HG02970 (cell line): ENCODE results near the gene EML3.
"Not testable (repeated sequence)": the region's sequence is repeated elsewhere in the genome, so short reads cannot be mapped to it uniquely, and the experiment has no call there.

Source experiments
- ATAC-seq: cut with Tn5 transposase; IDR thresholded peaks from one replicate; pipeline ENCODE4 v1.9.1; 2021; ENCODE audit warnings: mild to moderate bottlenecking, moderate library complexity, moderate number of reproducible peaks; ENCODE audit not compliant: unreplicated experiment, low FRiP score

Gene EML3, protein sequence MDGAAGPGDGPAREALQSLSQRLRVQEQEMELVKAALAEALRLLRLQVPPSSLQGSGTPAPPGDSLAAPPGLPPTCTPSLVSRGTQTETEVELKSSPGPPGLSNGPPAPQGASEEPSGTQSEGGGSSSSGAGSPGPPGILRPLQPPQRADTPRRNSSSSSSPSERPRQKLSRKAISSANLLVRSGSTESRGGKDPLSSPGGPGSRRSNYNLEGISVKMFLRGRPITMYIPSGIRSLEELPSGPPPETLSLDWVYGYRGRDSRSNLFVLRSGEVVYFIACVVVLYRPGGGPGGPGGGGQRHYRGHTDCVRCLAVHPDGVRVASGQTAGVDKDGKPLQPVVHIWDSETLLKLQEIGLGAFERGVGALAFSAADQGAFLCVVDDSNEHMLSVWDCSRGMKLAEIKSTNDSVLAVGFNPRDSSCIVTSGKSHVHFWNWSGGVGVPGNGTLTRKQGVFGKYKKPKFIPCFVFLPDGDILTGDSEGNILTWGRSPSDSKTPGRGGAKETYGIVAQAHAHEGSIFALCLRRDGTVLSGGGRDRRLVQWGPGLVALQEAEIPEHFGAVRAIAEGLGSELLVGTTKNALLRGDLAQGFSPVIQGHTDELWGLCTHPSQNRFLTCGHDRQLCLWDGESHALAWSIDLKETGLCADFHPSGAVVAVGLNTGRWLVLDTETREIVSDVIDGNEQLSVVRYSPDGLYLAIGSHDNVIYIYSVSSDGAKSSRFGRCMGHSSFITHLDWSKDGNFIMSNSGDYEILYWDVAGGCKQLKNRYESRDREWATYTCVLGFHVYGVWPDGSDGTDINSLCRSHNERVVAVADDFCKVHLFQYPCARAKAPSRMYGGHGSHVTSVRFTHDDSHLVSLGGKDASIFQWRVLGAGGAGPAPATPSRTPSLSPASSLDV

DNA sequence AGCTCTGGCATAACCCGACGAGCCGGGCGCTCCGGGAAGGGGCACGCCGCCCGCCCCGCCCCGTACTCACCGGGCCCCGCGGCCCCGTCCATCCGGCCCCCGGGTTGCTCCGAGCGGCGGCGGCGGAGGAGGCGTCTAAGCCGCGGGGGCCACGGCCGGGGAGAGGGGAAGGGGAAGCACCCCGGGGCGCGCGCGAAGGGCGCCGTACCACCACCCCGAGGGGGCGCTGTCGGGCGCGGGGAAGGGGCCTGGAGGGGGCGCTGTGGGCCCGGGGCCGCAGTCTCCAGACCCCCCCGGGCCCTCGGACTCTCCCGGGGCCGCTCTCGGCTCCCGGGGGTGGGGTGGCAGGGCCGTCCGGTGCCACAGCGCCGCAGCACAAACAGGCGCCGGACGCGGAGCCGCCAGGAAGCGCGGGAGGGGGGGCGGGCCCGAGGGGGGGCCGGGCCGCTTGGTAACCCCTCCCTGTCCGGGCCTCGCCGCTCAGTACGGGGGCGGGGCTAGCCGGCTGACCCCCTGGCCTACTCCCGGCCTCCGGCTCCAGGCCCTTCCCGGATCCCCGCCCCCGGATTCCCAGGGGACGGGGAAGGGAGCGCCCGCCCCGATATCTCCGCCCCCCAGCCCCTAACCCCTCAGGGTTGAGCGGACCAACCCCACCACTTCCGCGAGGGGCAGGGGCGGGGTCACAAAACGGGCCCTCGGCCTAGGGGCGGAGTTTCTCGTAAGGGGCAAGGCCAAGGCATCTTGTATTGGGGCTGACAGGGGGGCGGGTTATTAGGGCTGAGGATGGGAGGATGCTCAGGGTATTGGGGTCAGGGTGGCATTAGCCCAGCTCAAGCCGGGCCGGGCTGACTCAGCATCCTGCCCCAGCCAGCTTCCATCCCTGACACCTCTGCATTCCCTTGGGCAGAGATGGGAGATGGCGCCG is at the start of gene EML3, which contains the start of gene ROM1:
Gene EML3, minus strand, starts transcription at position 410 of the 925 bp plus-strand sequence. Its CDS starts 318 bp downstream, at position 92.
Gene ROM1, plus strand, starts transcription at position 892 of the 925 bp plus-strand sequence. Its CDS starts 25 bp downstream, at position 917.
- ATAC-seq: peak; percentile 61

DNA sequence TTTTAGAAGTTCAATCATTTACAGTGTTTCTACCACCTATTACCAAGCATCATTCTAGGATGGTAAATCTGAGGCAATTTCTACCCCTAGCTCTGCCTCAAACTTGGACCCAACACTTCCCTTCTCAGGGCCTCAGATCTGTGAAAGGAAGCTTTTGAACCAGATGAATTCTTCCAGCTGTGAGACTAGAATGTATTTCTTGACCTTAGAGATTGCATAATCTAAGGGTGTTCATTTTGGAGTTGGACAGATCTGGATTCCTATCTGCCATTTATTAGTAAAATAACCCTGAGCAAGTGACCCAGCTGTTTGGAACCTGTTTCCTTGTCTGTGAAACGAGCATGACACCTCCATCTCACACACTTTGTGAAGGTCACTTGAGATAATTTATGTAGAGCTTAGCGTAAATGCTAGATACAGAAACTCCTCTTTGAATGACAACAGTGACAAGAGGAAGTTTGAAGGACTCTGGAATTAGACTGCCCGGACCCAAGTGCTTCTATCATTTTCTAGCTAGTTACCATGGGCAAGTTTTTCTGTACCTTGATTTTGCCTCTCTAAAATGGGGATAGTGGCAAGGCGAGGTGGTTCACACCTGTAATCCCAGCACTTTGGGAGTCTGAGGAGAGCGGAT is 44.3 kb upstream of the EML3 start:
- no peak for ATAC-seq

DNA sequence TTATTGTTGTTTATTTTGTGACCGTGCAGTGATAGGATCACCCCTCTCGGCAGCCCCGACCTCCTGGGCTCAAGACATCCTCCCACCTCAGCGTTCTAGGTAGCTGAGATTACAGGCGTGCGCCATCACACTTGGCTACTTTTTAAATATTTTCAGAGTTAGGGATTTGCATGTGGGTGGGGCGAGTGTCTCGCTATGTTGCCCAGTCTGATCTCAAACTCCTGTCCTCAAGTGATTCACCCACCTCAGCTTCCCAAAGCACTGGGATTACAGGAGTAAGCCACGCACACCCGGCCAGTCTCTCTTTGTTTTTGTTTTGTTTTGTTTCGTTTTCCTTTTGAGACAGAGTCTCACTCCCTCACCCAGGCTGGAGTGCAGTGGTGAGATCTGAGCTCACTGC is 41.7 kb upstream of the EML3 start:
- no peak for ATAC-seq

DNA sequence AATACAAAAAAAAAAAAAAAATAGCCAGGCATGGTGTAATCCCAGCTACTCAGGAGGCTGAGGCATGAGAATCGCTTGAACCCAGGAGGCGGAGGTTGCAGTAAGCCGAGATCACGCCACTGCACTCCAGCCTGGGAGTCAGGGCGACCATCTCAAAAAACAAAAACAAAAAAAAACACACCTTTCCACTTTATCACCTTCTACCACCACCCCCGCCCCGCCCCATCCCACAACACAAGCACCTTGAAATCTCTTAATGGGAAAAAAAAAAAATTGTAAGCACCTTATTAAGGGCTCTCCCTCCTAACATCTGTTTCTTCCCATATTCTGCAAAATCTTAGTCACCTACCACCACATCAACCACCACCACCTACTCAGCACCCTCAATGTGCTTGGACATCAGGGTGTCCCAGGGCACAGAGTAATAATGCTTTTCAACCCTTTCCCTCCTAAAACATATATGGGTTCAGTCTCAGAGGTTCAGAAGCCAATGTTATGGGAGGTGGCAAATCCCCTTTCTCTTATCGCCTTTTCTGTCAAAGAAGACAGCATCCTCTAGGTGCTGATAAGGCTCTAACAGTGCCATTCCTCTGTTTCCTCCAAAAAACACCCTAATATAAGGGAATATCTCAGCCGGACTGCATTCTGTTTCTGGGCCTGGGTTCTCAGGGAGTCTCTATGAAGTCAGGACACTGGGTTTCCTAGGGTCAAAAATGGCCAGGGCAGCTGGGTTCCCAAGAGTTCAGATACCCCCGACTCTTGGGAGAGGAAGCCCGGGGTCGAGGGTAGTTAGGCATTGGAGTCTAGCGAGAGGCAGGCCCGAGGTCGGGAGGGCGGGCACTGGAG is 39.8 kb upstream of the EML3 start:
- ATAC-seq: peak; percentile 8

DNA sequence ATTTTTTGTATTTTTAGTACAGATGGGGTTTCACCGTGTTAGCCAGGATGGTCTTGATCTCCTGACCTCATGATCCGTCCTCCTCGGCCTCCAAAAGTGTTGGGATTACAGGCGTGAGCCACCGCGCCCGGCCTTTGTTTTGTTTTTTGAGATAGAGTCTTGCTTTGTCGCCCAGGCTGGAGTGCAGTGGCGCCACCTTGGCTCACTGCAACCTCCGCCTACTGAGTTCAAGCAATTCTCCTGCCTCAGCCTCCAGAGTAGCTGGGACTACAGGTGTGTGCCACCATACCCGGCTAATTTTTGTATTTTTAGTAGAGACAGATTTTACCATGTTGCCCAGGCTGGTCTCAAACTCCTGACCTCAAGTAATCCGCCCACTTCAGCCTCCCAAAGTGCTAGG is 37.7 kb upstream of the EML3 start:
- ATAC-seq: not testable (repeated sequence)

DNA sequence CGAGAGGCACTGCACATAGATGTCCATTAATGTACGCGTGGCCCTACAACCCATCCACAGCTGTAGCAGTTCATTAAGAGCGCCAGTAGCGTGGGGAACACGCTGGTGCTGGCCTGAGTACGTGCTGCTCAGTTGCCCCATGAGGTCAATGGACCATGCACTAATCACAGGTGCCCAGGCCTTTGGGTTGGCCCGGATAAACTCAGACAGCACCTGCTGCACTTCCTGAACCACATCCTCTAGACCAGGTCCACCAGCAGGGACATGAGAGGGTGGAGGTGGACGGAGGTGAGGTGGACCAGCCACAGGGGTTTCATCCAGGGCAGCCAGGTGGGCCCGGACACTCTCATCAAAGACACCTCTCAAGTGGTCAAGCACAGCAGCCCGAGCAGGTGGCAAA is 36.9 kb upstream of the EML3 start:
- no peak for ATAC-seq

DNA sequence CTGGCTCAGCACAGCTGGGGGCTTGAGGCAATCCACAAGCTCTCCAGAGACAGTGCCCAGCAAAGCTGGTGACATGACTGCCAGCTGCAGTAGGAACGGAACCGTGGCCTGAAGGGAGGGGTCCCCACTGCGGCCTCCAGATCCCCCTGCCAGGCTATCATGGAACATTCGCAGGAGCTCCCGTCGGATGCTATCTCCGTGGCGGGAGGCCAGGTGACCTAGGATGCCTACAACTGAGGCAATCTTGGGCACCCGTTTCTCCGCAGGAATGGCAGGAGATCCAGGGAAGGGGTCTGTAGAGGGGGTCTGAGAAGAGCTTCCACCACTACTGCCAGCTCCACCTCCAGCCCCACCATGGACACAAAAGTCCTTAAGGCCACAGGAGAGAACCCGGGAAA is 36.4 kb upstream of the EML3 start:
- no peak for ATAC-seq

DNA sequence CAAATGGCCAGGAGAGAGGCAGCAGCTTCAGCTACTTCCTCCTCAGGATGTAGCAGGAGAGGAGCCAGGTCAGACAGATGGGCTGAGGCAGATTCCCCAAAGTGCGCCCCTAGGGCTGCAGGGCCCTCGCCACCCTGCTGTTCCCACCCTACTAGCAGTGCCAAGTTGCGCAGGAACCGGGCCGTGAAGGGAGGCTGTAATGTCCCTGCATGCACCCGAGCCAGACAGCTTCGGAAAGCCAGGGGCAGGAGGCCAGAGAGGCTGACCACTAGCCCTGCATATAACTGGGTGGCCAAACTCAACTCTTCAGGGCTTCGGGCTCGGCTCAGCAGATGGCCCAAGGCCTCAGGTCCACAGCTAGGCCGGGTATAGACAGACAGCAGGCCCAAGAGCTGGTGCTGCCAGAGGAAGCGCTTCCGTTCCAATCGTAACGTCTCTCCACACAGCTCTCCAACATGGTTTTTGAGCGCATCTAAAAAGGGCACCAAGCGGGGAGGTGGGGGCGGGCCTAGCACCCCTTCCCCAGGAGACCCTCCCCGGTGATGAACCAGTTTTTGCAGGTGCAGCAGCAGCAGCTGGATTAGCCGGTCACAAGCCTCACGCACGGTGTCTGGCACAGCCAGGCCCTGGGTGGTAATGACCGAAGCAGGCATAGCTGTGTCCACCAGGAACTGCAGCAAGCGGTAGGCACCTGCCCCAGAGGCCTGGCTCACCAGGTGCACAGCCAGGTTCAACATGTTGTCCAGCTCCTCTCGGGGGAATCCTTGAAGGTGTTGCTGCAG is 35.8 kb upstream of the EML3 start:
- no peak for ATAC-seq

DNA sequence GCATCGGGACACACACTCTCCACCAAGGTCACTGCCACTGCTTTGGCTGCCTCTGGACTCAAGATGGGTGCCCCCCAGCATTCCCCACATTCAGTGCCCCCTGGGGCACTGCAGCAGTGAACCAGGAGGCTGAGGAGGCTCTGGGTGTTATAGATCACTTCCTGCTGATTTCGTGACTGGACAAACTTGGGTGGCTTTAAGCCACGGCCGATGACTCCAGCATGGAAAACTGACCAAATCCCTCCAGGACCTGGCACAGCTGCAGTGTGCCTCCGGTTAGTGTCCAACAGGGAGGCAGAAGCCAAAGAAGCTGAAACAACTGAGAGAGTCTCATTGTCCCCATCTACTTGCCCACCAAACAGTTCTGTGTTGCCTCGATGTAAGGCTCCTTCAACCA is 35.0 kb upstream of the EML3 start:
- no peak for ATAC-seq

DNA sequence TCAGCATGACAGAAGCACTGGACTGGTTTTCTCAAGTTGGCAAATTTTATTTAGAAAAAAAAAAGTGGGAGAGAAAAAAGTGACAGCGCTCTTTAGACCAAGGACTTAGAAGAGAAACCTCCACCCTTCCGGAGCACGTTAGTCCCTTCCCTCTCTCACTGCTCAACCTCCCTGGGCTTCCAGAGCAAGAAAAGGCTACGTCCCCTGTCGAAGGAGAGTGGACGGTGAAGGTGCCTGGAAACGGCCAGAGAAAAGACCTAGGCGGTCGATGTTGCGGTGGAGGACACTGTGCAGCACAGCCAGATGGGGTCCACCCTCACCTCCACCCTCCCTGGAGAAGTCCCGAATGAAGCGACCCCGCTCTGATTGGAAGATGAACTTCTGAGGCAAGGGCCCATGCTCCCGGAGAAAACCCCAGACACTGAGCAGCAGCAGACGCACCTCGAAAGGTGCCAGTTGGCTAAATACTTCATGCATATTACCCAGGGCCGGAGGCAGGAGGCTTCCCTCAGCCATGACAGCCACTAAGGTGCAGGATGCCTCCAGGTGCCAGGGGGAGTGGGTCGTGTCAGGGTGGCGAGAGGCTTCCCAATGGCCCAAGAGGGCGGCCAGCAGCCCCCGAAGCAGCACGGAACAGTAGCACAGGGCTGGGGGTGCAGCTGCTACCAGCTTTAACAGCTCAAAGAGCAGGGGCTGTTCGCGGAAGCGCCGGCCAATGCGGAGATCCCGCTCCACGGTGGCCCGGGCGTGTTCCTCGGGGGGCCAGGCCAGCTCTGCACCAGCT is 34.4 kb upstream of the EML3 start:
- ATAC-seq: no peak

DNA sequence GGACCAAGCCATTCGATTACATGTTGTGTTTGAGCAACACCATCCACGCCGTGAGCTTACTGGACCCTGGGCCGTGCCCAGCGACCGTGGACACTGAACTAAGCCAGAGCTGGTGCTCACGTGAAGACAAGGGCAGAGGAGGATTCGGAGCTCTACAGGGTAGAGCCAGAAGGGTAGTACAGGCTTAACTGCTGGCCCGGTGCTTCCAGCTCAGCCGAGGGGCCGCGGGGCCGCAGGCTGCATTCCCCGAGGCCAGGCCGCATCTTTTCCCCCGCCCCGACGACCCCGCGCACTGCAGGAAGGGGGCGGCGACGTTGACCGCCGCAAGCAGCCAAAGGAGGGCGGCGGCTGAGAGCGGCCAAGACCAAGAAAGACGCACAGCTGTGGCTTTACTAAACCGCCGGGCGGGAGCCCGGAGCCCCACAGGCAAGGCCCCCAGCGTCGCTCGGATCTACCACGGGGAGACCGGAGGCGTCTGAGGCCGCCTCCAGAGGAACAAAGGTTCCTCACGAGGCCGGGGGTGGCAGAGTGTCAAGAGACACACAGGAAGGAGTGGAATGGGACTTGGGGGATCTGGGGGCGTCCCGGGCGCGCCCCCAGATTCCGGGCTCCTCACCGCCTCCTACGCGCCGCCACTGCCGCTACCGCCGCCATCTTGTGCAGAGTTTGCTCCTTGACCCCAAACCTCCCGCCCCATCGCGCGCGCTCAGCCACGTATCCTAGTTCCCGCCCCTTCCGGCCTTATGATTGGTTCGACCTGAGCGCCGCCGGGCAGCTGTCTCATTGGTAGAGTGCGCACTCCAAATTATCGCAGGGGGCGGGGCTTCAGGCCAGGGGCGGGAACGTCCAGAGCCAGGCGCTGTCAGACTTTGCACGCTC is 33.6 kb upstream of the EML3 start, which contains the start of gene GANAB:
Gene GANAB, minus strand, starts transcription at position 668 of the 879 bp plus-strand sequence. Its CDS starts 14 bp downstream, at position 654.
- peak; percentile 82 for ATAC-seq

DNA sequence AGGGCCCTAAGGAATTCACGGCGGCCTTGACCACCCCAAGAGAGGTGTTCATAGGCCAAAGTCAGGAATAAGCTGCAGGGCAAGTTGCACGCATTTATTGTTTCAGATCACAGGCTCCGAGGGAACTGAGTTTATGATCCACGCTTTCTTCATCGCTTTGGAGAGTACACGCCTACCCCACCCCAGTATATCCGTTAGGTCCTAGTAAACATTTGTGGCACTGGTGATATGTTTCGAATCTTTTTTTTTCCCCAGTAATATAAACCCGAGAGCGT is 33.0 kb upstream of the EML3 start:
- ATAC-seq: peak; percentile 2

DNA sequence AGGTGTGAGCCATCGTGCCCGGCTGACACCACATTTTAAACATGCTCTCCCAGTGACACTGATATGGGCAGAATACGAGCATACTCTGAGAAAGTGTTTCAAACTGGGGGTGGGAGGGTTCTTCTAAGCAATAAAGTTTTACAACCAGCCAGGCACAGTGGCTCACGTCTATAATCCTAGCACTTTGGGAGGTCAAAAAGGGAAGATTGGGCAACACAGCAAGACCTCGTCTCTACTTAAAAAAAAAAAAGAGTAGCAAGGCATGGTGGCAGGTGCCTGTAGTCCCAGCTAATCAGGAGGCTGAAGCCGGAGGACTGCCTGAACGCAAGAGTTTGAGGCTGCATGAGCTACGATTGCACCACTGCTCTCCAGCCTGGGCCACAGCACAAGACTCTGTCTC is 31.6 kb upstream of the EML3 start:
- ATAC-seq: no peak

DNA sequence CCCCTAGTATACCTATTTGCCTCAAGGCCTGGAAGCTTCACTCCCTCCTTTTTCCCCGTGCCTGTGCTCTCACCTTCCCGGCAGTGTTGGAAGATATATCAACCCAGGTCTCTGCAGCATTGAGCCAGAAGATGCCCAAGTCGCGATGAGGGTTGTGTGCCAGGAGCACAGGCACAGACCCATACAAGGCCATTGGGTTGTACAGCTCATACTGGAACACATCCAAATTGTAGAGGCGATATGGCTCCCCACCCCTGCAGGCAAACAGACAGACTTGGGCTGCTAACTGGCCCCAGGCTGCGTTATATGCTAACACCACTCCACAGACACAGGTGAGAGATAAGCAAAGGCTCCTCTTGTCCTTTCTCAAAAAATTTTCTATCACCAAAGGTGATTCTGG is 19.9 kb upstream of the EML3 start:
- no peak for ATAC-seq

DNA sequence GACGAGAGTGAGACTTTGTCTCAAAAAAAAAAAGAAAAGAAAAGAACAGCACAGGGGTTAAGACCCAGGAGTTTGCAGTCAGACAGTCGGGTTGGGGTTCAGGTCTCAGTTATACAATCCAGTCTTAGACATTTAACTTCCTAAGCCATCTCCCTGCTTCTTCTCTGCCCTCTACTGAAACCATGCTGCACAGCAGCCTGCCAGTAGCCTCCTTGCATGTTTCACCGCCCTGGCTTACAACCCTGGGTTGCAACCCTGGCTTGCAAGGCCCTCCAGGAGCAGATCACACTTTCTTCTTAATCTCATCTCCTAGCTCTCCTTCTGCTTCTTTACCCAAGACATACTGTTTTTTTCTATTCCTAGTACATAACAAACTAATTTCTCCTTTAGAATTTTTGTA is 15.1 kb upstream of the EML3 start:
- ATAC-seq: no peak

DNA sequence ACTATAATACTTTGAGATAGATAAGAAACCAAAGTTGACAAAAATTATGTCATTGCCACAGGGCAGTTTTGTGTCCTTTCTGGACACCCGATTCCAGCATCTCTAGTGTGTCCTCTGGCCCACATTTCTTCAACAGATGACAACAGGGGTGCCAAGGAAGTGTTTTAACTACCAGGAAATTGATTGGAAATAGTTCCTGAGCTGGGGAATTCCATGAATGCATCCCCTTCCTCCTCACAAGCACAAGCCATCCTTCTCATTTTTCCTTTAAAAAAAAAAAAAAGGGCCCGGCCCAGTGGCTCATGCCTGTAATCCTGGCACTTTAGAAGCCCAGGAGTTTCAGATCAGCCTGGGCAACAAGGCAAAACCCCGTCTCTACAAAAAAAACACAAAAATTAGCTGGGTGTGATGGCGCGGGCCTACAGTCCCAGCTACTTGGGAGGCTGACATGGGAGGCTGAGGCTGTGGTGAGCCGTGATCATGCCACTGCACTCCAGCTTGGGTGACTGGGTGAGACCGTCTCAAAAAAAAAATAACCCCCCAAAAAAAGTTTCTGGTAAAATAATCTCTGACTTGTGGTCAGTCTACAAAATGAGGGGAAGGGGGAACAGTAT is 10.0 kb upstream of the EML3 start:
- no peak for ATAC-seq
